ENCODE results near the gene ACTR3.
"Not testable (repeated sequence)": the region's sequence is repeated elsewhere in the genome, so short reads cannot be mapped to it uniquely, and the experiment has no call there.

The ACTR3 gene

GRCh38 chr2:113889471-113890252 is at the start of gene ACTR3:
Gene ACTR3, plus strand, starts transcription at chr2:113890089. Its CDS starts 191 bp downstream, at chr2:113890280.
- peak; percentile 46 for DNase-seq (ENCODE audit: insufficient read length, low spot score)
- peak; percentile 99 for FAIRE-seq

- FAIRE-seq (no peak), DNase-seq (ENCODE audit: insufficient read length, low spot score) (no peak)
Measured at GRCh38 chr2:113840518-113840917, 49.4 kb upstream of the ACTR3 start.

GRCh38 chr2:113842919-113843736 is 46.8 kb upstream of the ACTR3 start:
- DNase-seq (ENCODE audit: insufficient read length, low spot score): no peak
- peak; percentile 18 for FAIRE-seq

GRCh38 chr2:113843737-113844050 is 46.2 kb upstream of the ACTR3 start:
- DNase-seq (ENCODE audit: insufficient read length, low spot score); FAIRE-seq: not testable (repeated sequence)

- DNase-seq (ENCODE audit: insufficient read length, low spot score) (no peak), FAIRE-seq (no peak)
Measured at GRCh38 chr2:113845261-113845660, 44.6 kb upstream of the ACTR3 start.

- FAIRE-seq; DNase-seq (ENCODE audit: insufficient read length, low spot score): not testable (repeated sequence)
Measured at GRCh38 chr2:113845796-113846195, 44.1 kb upstream of the ACTR3 start.

- FAIRE-seq (no peak), DNase-seq (ENCODE audit: insufficient read length, low spot score) (no peak)
Measured at GRCh38 chr2:113846429-113846828, 43.5 kb upstream of the ACTR3 start.

- no peak for DNase-seq (ENCODE audit: insufficient read length, low spot score)
- FAIRE-seq: no peak
Measured at GRCh38 chr2:113847144-113847543, 42.7 kb upstream of the ACTR3 start.

GRCh38 chr2:113848758-113849415 is 41.0 kb upstream of the ACTR3 start:
- FAIRE-seq (no peak), DNase-seq (ENCODE audit: insufficient read length, low spot score) (no peak)

GRCh38 chr2:113850687-113851086 is 39.2 kb upstream of the ACTR3 start:
- no peak for FAIRE-seq
- DNase-seq (ENCODE audit: insufficient read length, low spot score): no peak

GRCh38 chr2:113851640-113852039 is 38.2 kb upstream of the ACTR3 start:
- DNase-seq (ENCODE audit: insufficient read length, low spot score) (no peak), FAIRE-seq (no peak)

- FAIRE-seq (no peak), DNase-seq (ENCODE audit: insufficient read length, low spot score) (no peak)
Measured at GRCh38 chr2:113854208-113854607, 35.7 kb upstream of the ACTR3 start.

GRCh38 chr2:113854970-113855740 is 34.7 kb upstream of the ACTR3 start:
- no peak for DNase-seq (ENCODE audit: insufficient read length, low spot score)
- FAIRE-seq: peak; percentile 70

GRCh38 chr2:113857464-113857863 is 32.4 kb upstream of the ACTR3 start:
- FAIRE-seq: peak; percentile 65
- no peak for DNase-seq (ENCODE audit: insufficient read length, low spot score)

GRCh38 chr2:113858764-113859163 is 31.1 kb upstream of the ACTR3 start:
- FAIRE-seq: no peak
- no peak for DNase-seq (ENCODE audit: insufficient read length, low spot score)

- FAIRE-seq: peak; percentile 66
- DNase-seq (ENCODE audit: insufficient read length, low spot score): no peak
Measured at GRCh38 chr2:113861740-113862139, 28.1 kb upstream of the ACTR3 start.

- DNase-seq (ENCODE audit: insufficient read length, low spot score) (no peak), FAIRE-seq (peak; percentile 74)
Measured at GRCh38 chr2:113863144-113863543, 26.7 kb upstream of the ACTR3 start.

GRCh38 chr2:113867571-113867970 is 22.3 kb upstream of the ACTR3 start:
- DNase-seq (ENCODE audit: insufficient read length, low spot score) (no peak), FAIRE-seq (peak; percentile 63)

- DNase-seq (ENCODE audit: insufficient read length, low spot score) (no peak), FAIRE-seq (no peak)
Measured at GRCh38 chr2:113869253-113869652, 20.6 kb upstream of the ACTR3 start.

- DNase-seq (ENCODE audit: insufficient read length, low spot score) (no peak), FAIRE-seq (no peak)
Measured at GRCh38 chr2:113872201-113872600, 17.7 kb upstream of the ACTR3 start.

- FAIRE-seq: no peak
- DNase-seq (ENCODE audit: insufficient read length, low spot score): no peak
Measured at GRCh38 chr2:113873867-113874266, 16.0 kb upstream of the ACTR3 start.

Data from GM19239 (cell line).